HG02870 (cell line): ENCODE measurements around the gene GPRC5C.
A peak's percentile ranks its signal among the peaks of the same experiment; 100 is the strongest.

Source experiments
- ATAC-seq: cut with Tn5 transposase; IDR thresholded peaks from one replicate; pipeline ENCODE4 v1.9.1; 2021; ENCODE audit warnings: mild to moderate bottlenecking, moderate library complexity; ENCODE audit not compliant: unreplicated experiment

GPRC5C gene, protein sequence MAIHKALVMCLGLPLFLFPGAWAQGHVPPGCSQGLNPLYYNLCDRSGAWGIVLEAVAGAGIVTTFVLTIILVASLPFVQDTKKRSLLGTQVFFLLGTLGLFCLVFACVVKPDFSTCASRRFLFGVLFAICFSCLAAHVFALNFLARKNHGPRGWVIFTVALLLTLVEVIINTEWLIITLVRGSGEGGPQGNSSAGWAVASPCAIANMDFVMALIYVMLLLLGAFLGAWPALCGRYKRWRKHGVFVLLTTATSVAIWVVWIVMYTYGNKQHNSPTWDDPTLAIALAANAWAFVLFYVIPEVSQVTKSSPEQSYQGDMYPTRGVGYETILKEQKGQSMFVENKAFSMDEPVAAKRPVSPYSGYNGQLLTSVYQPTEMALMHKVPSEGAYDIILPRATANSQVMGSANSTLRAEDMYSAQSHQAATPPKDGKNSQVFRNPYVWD

GRCh38 chr17:74431568-74432423, at the start of gene GPRC5C:
GPRC5C (plus strand) TSS chr17:74432088; CDS start chr17:74439777, 7,689 bp downstream.
- ATAC-seq = peak; percentile 37

DNA sequence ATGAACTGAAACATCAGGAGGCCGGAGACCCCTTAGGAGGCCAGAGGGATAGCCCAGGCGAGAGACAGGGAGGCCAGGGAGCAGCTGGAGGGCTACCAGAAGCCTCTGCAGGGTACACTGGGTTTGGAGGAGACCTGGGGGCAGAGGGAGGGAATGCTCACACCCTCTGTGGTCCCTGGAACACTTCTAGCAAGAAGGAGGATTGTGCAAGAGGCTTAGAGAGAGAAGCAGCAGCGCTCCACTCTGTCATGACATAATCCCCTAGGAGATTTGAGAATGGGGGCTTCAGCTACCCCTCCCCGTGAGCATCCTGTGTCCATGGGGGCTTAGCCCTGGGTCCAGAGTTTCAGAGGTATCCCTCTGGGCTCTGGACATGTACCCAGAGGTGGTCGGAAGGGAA, 48.7 kb upstream of the GPRC5C start:
- ATAC-seq = no peak

- no peak for ATAC-seq
These were observed 46.7 kb upstream of the GPRC5C start for GRCh38 chr17:74385201-74385600.

DNA sequence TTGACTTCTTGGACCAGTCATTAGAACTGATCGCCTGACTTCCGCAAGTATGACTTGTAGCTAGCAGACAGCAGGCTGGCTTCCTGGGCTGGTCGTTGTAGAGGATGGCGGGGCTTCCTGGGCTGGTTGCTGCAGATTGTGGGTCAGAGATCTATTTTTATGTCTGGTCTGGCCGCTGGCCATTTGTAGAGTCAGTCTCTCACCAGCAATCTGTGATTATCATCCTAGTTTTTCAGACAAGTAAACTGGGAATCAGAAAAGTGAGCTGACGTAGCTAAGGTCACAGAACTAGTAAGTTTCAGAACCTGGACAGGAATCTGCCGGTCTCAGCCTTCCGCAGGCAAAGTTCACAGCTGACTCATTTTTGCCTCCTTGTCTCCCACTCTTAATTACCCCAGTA, 45.5 kb upstream of the GPRC5C start:
- no peak for ATAC-seq

DNA sequence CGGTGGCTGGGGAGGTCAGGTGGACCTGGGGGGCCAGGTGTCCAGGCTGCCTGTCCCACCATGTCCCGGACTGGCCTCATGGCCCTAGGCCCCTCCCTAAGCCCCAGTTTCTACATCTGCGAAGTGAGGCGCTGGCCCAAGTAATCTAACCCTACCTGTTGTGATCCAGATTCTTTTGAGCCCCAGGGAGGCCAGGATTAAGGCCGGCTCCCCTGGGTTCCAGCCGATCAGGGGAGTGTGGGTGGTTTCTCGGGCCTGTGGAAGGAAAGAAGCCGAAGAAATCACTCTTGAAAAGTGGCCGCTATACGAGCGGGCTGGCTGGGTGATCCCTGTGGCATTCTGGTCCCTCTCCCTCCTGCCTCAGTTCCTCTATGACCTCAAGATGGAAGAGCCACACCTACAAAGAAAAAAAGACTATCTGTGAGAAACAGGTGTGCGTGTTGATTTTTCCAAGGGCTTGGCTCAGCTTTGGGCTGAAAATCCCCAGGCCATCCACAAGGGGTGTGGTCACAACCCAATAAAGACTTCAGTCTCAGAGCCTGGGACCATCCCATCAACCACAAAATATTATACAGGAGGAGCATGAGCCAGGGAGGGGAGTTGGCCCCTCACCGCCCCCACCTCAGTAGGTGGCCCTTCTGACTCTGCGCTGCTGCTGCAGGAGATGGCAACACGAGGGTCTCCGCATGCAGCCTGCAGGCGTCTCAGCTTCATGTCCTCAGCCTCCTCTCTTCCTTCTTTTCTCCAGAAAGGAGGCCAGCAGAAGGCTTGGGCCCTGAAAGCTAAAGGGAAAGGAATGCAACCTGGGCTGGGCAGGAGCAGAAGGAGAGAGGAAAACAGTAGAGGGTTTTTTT, 44.3 kb upstream of the GPRC5C start:
- no peak for ATAC-seq

GRCh38 chr17:74389084-74389753, 42.7 kb upstream of the GPRC5C start:
- no peak for ATAC-seq

DNA sequence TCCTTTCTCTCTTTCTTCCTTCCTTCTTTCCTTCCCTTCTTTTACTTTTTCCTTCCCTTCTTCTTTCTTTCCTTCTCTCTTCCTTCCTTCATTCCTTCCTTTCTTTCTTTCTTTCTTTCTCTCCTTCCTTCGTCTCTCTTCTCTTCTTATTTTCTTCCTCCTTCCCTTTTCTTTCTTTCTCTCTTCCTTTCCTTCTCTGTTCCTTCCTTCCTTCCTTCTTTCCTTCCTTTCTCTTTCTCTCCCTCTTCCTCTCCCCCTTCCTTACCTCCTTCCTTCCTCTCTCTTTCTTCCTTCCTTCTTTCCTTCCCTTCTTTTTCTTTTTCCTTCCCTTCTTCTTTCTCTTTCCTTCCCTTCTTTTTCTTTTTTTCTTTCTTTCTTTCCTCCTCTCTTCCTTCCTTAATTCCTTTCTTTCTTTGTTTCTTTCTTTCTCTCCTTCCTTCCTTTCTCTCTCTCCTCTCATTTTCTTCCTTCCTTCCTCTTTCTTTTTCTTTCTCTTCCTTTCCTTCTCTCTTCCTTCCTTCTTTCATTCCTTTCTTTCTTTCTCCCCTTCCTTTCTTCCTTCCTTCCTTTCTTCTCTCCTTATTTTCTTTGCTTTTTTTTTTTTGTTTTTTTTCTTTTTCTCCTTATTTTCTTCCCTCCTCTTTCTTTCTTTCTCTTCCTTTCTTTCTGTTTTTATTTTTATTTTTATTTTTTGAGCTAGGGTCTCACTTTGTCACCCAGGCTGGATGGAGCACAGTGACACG, 41.8 kb upstream of the GPRC5C start:
- no peak for ATAC-seq

DNA sequence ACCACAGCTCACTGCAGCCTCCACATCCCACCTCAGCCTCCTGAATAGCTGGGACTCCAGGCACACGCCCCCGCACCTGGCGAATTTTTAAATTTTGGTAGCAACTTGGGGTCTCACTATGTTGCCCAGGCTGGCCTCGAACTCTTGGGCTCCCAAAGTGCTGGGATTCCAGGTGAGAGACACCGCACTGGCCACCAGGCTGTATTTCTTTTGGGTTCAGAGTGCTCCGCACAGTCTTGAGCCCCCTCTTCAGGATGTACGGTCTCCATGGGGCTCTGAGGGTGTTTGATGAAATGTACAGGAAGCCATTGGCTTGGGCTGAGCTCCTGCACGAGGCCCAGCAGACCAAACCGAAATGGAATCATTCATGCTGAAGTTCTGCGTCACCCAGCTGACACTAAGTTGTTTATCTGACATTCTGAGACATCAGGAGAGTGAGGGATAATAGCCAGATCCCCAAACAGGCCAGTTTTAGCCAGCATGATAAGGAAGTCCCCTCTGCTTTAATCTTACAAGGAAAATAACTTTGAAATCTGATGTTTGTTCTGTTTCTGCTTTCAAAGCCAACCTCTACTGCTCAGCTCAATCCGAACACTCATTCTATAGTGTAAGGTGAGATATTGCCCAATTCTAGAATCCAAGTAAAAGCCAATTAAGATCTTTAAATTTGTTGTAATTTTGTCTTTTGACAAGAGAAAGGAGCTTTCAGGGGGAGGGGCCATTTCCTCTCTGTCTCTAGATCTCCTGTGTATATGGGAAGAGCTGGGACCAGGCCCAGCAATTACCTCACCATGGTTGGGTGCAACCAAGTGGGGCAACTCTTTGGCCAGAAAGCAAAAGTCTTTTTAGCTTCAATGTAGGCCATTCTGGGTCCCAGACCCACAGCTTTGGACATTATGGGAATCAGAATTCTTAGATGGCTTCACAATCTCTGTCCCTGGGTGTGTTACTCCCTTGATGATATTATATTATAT, 40.9 kb upstream of the GPRC5C start:
- ATAC-seq = no peak

DNA sequence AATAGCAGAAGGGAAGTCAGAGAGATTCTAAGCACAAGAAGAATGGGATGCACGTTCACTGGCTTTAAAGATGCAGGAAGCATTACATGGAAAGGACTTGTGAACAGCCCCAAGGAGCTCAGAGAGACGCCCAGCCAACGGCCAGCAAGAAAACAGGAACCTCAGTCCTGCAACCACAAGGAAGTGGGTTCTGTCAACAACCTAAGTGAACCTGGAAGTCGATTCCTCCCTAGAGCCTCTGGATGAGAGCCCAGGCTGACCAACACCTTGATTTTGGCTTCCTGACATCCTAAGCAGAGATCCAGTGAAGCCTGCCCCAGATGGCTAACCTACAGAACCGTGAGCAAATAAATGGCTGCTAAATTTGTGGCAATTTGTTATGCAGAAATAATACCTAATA, 40.1 kb upstream of the GPRC5C start:
- no peak for ATAC-seq

- ATAC-seq = no peak
These were observed 39.0 kb upstream of the GPRC5C start for GRCh38 chr17:74392848-74393247.

- no peak for ATAC-seq
These were observed 38.4 kb upstream of the GPRC5C start for GRCh38 chr17:74393346-74393942.

DNA sequence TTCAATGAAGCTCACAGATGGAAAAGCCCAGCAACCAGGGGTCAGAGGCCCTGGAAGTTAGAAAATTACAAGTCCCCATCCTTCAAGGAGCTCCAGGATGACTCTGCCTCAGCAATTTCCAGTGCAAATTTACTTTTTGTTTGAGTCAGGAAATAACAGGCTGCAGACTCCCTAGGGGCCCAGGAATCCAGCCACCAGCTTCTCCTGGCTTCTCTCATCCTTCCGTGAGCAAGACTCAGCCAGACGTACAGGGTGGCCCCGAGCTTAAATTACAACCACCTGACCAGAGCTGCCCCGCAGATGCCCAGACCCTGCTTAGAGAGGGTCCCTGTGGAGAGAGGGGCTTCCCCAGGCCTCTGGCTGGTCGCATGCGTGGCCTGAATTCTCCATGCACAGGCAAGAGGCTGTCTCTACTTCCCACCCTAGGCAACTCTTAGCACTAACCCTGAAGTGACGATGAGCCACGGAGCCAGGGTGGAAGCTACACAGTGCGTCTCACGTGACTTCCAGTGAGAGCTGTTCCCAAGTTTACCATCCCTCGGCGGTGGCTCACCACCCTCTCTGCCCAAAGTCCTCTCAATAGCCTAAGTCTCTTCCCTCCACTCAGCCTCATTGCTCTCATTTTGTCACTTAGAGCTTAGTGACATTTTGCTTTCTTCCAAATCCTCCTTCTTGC, 37.5 kb upstream of the GPRC5C start:
- ATAC-seq = no peak

DNA sequence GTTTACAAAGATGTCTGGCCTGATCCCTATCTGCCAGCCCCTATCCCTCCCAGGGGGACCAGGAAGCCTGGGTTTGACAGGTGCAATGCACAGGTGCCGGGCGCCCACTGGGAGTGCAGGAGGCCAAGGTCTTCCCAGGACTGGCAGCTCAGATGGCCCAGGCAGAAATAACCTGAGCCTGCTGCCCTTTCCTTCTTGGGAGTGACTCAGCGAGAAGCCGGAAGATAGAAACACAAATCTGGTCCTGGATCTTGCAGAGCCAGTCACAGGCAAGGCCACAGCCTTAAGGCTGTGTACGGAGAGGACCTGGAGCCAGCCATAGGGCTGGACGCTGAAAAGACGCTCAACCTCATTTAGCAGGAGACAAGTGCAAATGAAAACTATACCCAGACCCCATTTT, 36.9 kb upstream of the GPRC5C start:
- ATAC-seq = no peak

DNA sequence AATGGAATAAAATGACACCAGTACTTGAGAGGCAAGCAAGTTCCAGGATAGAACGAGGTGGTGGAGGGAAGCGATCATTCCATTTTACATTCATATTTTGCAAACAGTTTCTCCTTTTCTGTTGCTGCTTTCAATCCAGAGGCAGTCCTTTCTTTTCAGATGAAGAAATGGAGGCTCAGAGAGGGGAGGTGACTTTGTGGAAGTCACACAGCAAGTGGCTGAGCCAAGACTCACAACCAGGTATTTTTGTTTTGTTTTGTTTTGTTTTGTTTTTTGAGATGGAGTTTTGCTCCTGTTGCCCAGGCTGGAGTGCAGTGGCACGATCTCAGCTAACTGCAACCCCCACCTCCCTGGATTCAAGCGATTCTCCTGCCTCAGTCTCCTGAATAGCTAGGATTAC, 35.3 kb upstream of the GPRC5C start:
- no peak for ATAC-seq

- ATAC-seq = no peak
These were observed 29.8 kb upstream of the GPRC5C start for GRCh38 chr17:74402048-74402447.

- no peak for ATAC-seq
These were observed 28.3 kb upstream of the GPRC5C start for GRCh38 chr17:74403512-74404137.

DNA sequence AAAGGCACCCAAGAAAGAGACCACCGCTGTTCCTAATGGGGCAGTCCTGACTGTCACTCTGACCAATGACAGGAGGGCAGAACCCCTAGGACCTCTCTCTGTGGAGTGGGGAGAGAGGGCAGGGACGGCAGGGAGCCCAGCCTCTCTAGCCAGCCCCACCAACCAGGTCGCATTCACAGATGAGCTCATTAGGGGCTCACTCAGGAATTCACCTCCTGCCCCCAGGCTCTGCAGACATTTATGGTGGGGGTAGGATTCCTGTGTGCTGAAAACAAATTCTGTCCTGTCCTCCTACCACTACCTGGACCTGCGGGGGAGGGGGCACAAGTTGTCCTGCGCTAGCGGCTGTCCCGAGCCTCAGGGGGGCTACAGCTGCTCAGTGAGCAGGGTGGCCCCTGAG, 27.7 kb upstream of the GPRC5C start:
- ATAC-seq = no peak
